Measurements from ENCODE around the gene TRAPPC11. TPM values are rescaled to one million over a fixed set of nuclear protein-coding genes. Genes with fewer than 3 reads are reported as not detected.
A peak's percentile ranks its signal among the peaks of the same experiment; 100 is the strongest.

TRAPPC11 gene
- total and polyA plus RNA-seq, 9 of the 15 experiments (the other 6 are each of a cell fraction or from before 2014, with no cell fraction given) = 11.6 to 49.0 (median 28.7) TPM

GRCh38 chr4:183617075-183617474 is 42.0 kb upstream of the TRAPPC11 start:
- ATAC-seq (no peak), FAIRE-seq (no peak), DNase-seq (ENCODE audit: extremely low read depth in 1 of 4, low spot score in 3 of 4) (no peak)
- WGBS (ENCODE audit: insufficient coverage, low coverage, missing lambda C conversion rate) = 35% methylated on average over 2 of the region's 2 CpGs
- Histone ChIP-seq H3K36me3 (ENCODE audit: control insufficient read depth, insufficient read depth, low read length) (no peaks in the 10 kb centered on the region), H3K27me3 (ENCODE audit: control insufficient read depth in 2 of 2, insufficient read depth in 2 of 2, low read length in 2 of 2) (peaks cover 7 to 18% of the 10 kb centered on the region in 2 experiments; a peak in 4 of 5 replicates), H4K20me1 (replicated peaks; ENCODE audit: control insufficient read depth, insufficient read depth, low read length) (no peaks in the 10 kb centered on the region), H3K79me2 (ENCODE audit: control insufficient read depth, insufficient read depth, low read length) (no peaks in the 10 kb centered on the region), H3K9ac (ENCODE audit: insufficient read depth in 1 of 2, low read depth in 2 of 2, low read length in 2 of 2) (no peak overlapping the region), H3K4me3 (no peak overlapping the region), H3K27ac (ENCODE audit: extremely low read depth, low read depth, low read length) (no peak overlapping the region), H3K4me2 (ENCODE audit: insufficient read depth, low read length) (no peak overlapping the region), H3K9me3 (replicated peaks; ENCODE audit: control insufficient read depth, insufficient read depth, low read depth, low read length) (no peaks in the 10 kb centered on the region), H3K4me1 (replicated peaks in 1 of 2; ENCODE audit: control insufficient read depth in 2 of 2, insufficient read depth in 2 of 2, low read length in 2 of 2) (peaks cover 5 to 8% of the 10 kb centered on the region in 2 experiments; a peak in 4 of 5 replicates), H3K9me1 (ENCODE audit: control insufficient read depth, insufficient read depth, low read length) (no peaks in the 10 kb centered on the region), H2AFZ (ENCODE audit: low read depth, low read length) (no peak overlapping the region)
- ChIA-PET POLR2A (no interaction called here), CTCF (ENCODE audit: low intra/inter-chr PET ratio) (no interaction called here)
- intact Hi-C loops (cut with micrococcal nuclease) (no loop called here), in situ Hi-C loops (cut with MboI) (no loop called here)
- no TSS peak for BruUV-seq (replicated peaks)
- TF ChIP-seq THRB (CRISPR knock-in tag; conservative IDR thresholded peaks at IDR 0.05) (0 out of 2 replicates have a peak, but pooled peaks have one; percentile 21), ZNF512 (tag; IDR thresholded peaks at IDR 0.05) (peak; percentile 94), ZBTB26 (CRISPR knock-in tag; IDR thresholded peaks at IDR 0.05) (0 out of 2 replicates have a peak, but pooled peaks have one; percentile 12), CREB1 (IDR thresholded peaks at IDR 0.05) (no peak), CREB1 (CRISPR knock-in tag; IDR thresholded peaks at IDR 0.05) (no peak), CTCF (IDR thresholded peaks at IDR 0.05 in 2 of 3, conservative IDR thresholded peaks at IDR 0.05 in 1 of 3; ENCODE audit: insufficient read depth in 2 of 3, low read depth in 1 of 3, low read length in 3 of 3) (no peak), ZNF76 (CRISPR knock-in tag; IDR thresholded peaks at IDR 0.05; ENCODE audit: borderline replicate concordance) (no peak), L3MBTL2 (IDR thresholded peaks at IDR 0.05) (no peak), DPF2 (IDR thresholded peaks at IDR 0.05) (0 out of 2 replicates have a peak, but pooled peaks have one; percentile 20), CBFA2T3 (IDR thresholded peaks at IDR 0.05) (no peak), TBP (optimal IDR thresholded peaks at IDR 0.05; ENCODE audit: low read depth, low read length) (no peak), MLLT1 (IDR thresholded peaks at IDR 0.05) (no peak), GABPA (tag; conservative IDR thresholded peaks at IDR 0.05; ENCODE audit: low read depth) (no peak)
